IPS-NIHi11 (cell line): ENCODE results near the gene DPF1.
"Not testable (repeated sequence)": the region's sequence is repeated elsewhere in the genome, so short reads cannot be mapped to it uniquely, and the experiment has no call there.

Source experiments
- DNase-seq: peaks from one replicate; pipeline ENCODE4 v3.0.0; 2012; ENCODE audit warnings: mixed read lengths, low spot score

The DPF1 gene

GRCh38 chr19:38224014-38224862, at the start of gene DPF1:
TSS of gene DPF1 (minus strand) at chr19:38224222. CDS start at chr19:38224142, 80 bp downstream.
- DNase-seq = peak; percentile 99

- no peak for DNase-seq
These were observed 49.5 kb upstream of the DPF1 start for GRCh38 chr19:38273499-38273898.

- DNase-seq = no peak
These were observed 46.7 kb upstream of the DPF1 start for GRCh38 chr19:38270587-38271167.

- no peak for DNase-seq
These were observed 44.5 kb upstream of the DPF1 start for GRCh38 chr19:38268539-38268938.

- no peak for DNase-seq
These were observed 43.9 kb upstream of the DPF1 start for GRCh38 chr19:38267761-38268483.

GRCh38 chr19:38266981-38267597, 43.1 kb upstream of the DPF1 start:
- DNase-seq = no peak

GRCh38 chr19:38265921-38266429, 42.0 kb upstream of the DPF1 start:
- no peak for DNase-seq

- DNase-seq = no peak
These were observed 41.3 kb upstream of the DPF1 start for GRCh38 chr19:38265213-38265861.

- peak; percentile 89 for DNase-seq
These were observed 40.6 kb upstream of the DPF1 start, which contains the start of gene SPINT2 for GRCh38 chr19:38264486-38265212. TSS of gene SPINT2 (plus strand) at chr19:38264573. CDS start at chr19:38264893, 320 bp downstream.

GRCh38 chr19:38263689-38264485, 39.9 kb upstream of the DPF1 start:
- DNase-seq = peak; percentile 97

- DNase-seq = no peak
These were observed 38.7 kb upstream of the DPF1 start for GRCh38 chr19:38262585-38263268.

- DNase-seq = not testable (repeated sequence)
These were observed 37.9 kb upstream of the DPF1 start for GRCh38 chr19:38261942-38262341.

GRCh38 chr19:38255383-38256014, 31.5 kb upstream of the DPF1 start:
- no peak for DNase-seq

- DNase-seq = no peak
These were observed 29.8 kb upstream of the DPF1 start for GRCh38 chr19:38253788-38254187.

GRCh38 chr19:38252941-38253691, 29.1 kb upstream of the DPF1 start:
- no peak for DNase-seq

- DNase-seq = no peak
These were observed 28.4 kb upstream of the DPF1 start for GRCh38 chr19:38252385-38252784.

- no peak for DNase-seq
These were observed 27.6 kb upstream of the DPF1 start for GRCh38 chr19:38251564-38252051.
